Measurements from ENCODE around the gene NTN1.

The NTN1 gene

DNA sequence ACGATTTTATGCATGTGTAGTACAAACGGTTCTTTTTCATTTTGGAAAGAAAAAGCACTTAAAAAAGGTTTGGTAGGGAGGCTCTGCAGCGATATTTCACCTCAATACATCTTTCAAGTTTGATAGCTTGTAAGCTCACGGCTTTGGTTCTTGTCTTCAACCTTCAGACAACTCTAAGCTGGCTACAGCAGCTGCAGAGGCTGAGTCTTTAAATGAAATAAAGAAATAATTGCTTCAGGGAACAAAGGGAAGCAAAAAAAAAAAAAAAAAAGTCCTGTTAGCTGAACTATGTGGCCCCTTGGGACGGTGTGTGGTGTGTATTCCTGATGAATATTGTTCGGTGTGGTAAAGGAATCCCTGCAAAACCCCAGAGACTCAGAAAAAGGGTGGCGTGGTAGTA is 265.1 kb downstream of the NTN1 start:
- DNase-seq, result no peak

GRCh38 chr17:9287306-9287705 is 266.0 kb downstream of the NTN1 start:
- no peak for DNase-seq

- DNase-seq, result no peak
These were observed 268.9 kb downstream of the NTN1 start for GRCh38 chr17:9290226-9290613.

DNA sequence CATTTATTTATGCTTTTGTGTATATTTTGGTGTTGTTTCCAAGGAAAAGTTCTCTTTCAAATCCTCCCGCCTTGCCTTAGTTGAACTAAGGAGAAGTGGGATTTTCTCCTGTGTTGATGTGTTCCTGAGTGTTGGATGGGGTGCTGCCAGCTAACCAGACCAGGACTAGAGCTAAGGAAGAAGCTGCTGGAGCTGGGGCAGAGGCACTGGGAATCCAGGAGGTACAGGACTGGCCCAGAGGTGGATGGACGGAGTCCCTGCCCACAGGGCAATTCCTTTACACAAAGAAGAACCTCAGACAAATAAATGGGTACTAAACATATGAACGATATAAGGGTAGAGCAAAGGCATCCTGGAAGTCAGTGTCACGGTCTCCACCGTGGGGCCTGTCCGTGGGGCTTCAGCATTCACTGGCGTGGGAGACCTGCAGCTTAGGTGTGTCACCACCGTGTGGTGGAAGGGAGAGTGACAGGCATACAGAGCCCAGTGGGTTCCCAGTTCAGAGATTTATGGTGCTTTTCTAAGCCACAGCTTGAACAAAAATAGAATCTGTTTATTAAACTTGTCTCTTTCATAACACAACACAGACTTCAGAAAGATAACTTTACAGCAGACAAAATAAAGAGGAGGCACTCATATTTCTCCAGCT is 270.7 kb downstream of the NTN1 start:
- no peak for DNase-seq

DNA sequence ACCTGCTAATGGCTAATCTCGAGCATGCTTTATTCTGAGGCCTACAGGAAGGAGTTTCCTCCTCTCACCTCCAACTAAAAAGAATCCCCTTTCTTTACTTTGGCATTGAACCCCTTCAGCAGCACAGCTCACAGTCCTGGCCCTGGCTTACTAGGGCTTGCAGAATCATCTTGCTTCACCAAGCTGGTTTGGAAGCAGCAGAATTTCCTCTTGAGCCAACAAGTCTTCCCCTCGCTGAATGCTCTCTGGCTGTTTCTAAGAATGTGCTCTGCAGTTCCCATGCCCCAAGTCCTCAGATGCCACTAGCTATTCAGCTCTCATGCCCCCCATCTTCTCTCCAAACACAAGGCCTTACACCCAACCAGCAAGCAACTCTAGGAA is 271.2 kb downstream of the NTN1 start:
- no peak for DNase-seq

Data from central memory CD4-positive, alpha-beta T cell (primary cell).